ENCODE measurements around the gene ARPC1A. TPM values are rescaled to one million over a fixed set of nuclear protein-coding genes. Genes with fewer than 3 reads are reported as not detected.

ARPC1A gene
- total RNA-seq, 3 donors from 2014 or later (not counting 1 experiment from before 2014, with no cell fraction given) = 38.1 to 48.1 (median 47.9) TPM

DNA sequence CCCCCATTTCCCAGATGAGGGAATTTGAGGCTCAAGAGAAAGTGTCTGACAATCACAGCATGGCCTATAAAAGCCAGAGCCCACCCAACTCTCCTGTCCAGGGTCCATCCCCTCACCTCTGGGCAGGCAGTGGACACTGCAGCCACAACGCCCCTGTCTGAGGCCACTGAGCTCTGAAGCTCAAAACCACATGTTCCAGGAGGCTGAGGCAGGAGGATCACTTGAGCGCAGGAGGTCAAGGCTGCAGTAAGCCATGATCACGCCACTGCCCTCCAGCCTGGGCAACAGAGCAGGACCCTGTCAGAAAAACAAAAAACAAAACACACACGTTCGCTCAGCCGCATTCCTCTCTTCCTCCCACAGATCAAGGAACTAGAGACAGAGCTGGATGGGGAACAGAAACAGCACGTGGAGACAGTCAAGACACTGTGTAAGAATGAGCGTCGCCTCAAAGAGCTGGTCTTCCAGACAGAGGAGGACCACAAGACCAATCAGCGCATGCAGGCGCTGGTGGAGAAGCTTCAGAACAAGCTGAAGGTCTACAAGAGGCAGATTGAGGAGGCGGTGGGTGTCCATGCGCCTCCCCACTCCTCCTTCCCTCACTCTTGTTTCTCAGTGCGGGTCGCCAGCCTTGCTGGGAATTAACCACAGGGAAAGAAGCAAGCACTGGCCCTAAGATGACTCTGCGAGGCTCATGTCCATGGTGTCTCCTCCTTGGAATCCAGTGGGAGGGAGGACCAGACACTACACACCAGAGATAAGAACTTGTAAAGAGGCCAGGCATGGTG, 20.0 kb upstream of the ARPC1A start:
- intact Hi-C loops (cut with micrococcal nuclease) = no loop called here
- Histone ChIP-seq H3K27me3 (ENCODE audit: control insufficient read depth, insufficient read depth, low read length) (no peaks in the 10 kb centered on the region), H3K36me3 (ENCODE audit: control insufficient read depth, insufficient read depth, low read length) (no peaks in the 10 kb centered on the region), H3K27ac (ENCODE audit: low read length) (no peak overlapping the region), H3K9me3 (ENCODE audit: control insufficient read depth, insufficient read depth, low read length) (no peaks in the 10 kb centered on the region), H3K4me1 (ENCODE audit: control insufficient read depth, insufficient read depth, low read length) (no peaks in the 10 kb centered on the region), H3K4me3 (ENCODE audit: low read length) (no peak overlapping the region)
- no peak overlapping the region for H3K4me3 Mint-ChIP-seq
- DNase-seq (no peak), ATAC-seq (no peak)
- H3K9me3 Mint-ChIP-seq = no peaks in the 10 kb centered on the region
- TF ChIP-seq, protein P1, sequence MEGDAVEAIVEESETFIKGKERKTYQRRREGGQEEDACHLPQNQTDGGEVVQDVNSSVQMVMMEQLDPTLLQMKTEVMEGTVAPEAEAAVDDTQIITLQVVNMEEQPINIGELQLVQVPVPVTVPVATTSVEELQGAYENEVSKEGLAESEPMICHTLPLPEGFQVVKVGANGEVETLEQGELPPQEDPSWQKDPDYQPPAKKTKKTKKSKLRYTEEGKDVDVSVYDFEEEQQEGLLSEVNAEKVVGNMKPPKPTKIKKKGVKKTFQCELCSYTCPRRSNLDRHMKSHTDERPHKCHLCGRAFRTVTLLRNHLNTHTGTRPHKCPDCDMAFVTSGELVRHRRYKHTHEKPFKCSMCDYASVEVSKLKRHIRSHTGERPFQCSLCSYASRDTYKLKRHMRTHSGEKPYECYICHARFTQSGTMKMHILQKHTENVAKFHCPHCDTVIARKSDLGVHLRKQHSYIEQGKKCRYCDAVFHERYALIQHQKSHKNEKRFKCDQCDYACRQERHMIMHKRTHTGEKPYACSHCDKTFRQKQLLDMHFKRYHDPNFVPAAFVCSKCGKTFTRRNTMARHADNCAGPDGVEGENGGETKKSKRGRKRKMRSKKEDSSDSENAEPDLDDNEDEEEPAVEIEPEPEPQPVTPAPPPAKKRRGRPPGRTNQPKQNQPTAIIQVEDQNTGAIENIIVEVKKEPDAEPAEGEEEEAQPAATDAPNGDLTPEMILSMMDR (IDR thresholded peaks at IDR 0.05) = no peak
- H3K27me3 Mint-ChIP-seq (ENCODE audit: low read depth in 2 of 2) = no peaks in the 10 kb centered on the region
- H3K4me1 Mint-ChIP-seq = no peaks in the 10 kb centered on the region
- no peak overlapping the region for H3K27ac Mint-ChIP-seq
- H3K36me3 Mint-ChIP-seq = no peaks in the 10 kb centered on the region
- 90% methylated on average over 16 of the region's 16 CpGs for WGBS (ENCODE audit: insufficient coverage)

DNA sequence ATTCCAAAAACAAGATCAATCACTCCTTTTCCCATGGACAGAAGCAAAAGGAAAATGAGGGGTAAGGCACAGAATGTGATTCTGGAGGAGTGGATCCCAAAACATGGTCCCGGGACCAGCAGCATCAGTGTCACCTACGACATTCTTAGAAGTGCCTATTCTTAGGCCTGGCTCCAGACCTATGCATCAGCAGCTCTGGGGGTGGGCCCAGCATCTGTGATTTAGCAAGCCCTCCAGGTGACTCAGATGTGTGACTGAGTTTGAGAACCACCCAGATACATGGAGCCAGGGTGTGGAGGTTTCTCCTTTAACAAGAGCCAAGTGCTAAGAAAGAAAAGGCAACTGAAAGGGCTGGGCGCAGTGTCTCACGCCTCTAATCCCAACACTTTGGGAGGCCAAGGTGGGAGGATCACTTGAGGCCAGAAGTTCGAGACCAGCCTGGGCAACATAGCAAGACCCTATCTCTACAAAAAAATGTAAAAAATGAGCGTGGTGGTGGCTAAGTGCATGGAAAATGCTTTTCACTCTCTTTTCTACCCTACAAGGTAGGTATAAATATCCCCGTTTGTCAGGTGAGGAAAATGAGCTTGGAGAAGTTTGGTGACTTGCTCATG, 17.1 kb upstream of the ARPC1A start:
- Mint-ChIP-seq H3K4me1 (peaks cover 0 to 5% of the 10 kb centered on the region in 2 donors), H3K27me3 (ENCODE audit: low read depth in 2 of 2) (peaks cover 0 to 3% of the 10 kb centered on the region in 2 donors), H3K36me3 (no peaks in the 10 kb centered on the region), H3K4me3 (no peak overlapping the region), H3K27ac (no peak overlapping the region), H3K9me3 (no peaks in the 10 kb centered on the region)
- Histone ChIP-seq H3K27ac (ENCODE audit: low read length) (no peak overlapping the region), H3K9me3 (ENCODE audit: control insufficient read depth, insufficient read depth, low read length) (no peaks in the 10 kb centered on the region), H3K36me3 (ENCODE audit: control insufficient read depth, insufficient read depth, low read length) (no peaks in the 10 kb centered on the region), H3K4me1 (ENCODE audit: control insufficient read depth, insufficient read depth, low read length) (peaks cover 6% of the 10 kb centered on the region), H3K4me3 (ENCODE audit: low read length) (no peak overlapping the region), H3K27me3 (ENCODE audit: control insufficient read depth, insufficient read depth, low read length) (no peaks in the 10 kb centered on the region)
- TF ChIP-seq, protein P1 (IDR thresholded peaks at IDR 0.05) = no peak
- ATAC-seq = no peak
- no peak for DNase-seq
- intact Hi-C loops (cut with micrococcal nuclease) = no loop called here
- 91% methylated on average over 6 of the region's 7 CpGs for WGBS (ENCODE audit: insufficient coverage)

DNA sequence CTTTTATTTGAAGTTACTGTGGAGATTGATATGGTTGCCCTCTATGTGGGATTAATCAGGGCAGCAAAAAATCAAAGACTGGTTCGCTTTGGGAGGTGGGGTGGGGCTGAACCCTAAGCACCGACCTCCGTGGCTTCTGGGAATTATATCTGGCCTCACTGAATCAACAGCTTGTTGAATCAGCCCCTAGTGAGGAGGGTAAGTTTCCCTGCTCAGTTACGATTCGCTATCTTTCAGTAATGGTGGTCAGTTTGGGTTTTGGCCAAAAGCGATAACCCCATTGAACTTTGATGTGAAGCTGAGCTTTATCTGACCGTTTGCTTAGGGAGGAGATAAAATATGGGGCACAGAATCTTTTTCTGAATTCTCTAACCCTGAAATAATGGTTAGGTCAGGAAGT, 16.6 kb upstream of the ARPC1A start:
- TF ChIP-seq, protein P1 (IDR thresholded peaks at IDR 0.05) = no peak
- DNase-seq (no peak), ATAC-seq (no peak)
- no peak overlapping the region for H3K27ac Mint-ChIP-seq
- H3K4me1 Mint-ChIP-seq = peaks cover 0 to 5% of the 10 kb centered on the region in 2 donors
- H3K9me3 Mint-ChIP-seq = no peaks in the 10 kb centered on the region
- H3K27me3 Mint-ChIP-seq (ENCODE audit: low read depth in 2 of 2) = peaks cover 0 to 3% of the 10 kb centered on the region in 2 donors
- intact Hi-C loops (cut with micrococcal nuclease) = no loop called here
- no peaks in the 10 kb centered on the region for H3K9me3 ChIP-seq (ENCODE audit: control insufficient read depth, insufficient read depth, low read length)
- peaks cover 6% of the 10 kb centered on the region for H3K4me1 ChIP-seq (ENCODE audit: control insufficient read depth, insufficient read depth, low read length)
- H3K27ac ChIP-seq (ENCODE audit: low read length) = no peak overlapping the region
- no peaks in the 10 kb centered on the region for H3K36me3 ChIP-seq (ENCODE audit: control insufficient read depth, insufficient read depth, low read length)
- H3K36me3 Mint-ChIP-seq = no peaks in the 10 kb centered on the region
- H3K4me3 Mint-ChIP-seq = no peak overlapping the region
- WGBS (ENCODE audit: insufficient coverage) = 88% methylated on average over 7 of the region's 7 CpGs
- H3K27me3 ChIP-seq (ENCODE audit: control insufficient read depth, insufficient read depth, low read length) = no peaks in the 10 kb centered on the region
- H3K4me3 ChIP-seq (ENCODE audit: low read length) = no peak overlapping the region
